HG03432 (cell line): ENCODE results near the gene HDAC4.

Experiments used
- ATAC-seq: cut with Tn5 transposase; IDR thresholded peaks from one replicate; pipeline ENCODE4 v1.9.1; 2021; ENCODE audit warnings: mild to moderate bottlenecking, moderate library complexity; ENCODE audit not compliant: unreplicated experiment

The HDAC4 gene

DNA sequence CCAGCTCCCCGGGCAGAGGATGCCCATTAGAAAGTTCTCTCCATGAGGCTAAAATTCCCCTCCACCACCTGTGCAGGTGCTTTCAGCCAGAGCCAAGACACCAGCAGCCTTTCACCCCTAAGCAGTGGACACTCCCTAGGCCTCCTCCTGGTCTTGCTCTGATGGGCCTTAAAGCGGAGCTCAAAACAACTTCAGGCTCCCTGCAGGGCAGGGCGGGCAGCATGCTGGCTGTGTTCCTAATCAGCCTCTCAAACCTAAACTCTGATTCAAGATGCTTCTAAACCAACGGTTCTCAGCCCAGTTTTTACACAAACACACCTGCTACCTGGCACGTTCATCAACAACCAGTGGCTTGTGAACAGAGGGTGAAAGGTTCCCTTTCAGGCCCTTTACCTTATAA is 298.6 kb downstream of the HDAC4 start:
- no peak for ATAC-seq

DNA sequence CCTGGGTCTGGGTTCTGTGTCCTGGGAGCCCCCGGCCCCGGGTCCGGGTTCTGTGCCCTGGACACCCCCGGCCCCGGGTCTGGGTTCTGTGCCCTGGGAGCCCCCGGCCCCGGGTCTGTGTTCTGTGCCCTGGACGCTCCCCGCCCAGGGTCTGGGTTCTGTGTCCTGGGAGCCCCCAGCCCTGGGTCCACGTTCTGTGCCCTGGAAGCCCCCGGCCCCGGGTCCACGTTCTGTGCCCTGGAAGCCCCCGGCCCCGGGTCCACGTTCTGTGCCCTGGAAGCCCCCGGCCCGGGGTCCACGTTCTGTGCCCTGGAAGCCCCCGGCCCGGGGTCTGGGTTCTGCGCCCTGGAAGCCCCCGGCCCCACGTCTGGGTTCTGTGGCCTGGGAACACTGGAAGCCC is 299.0 kb downstream of the HDAC4 start:
- ATAC-seq: no peak

DNA sequence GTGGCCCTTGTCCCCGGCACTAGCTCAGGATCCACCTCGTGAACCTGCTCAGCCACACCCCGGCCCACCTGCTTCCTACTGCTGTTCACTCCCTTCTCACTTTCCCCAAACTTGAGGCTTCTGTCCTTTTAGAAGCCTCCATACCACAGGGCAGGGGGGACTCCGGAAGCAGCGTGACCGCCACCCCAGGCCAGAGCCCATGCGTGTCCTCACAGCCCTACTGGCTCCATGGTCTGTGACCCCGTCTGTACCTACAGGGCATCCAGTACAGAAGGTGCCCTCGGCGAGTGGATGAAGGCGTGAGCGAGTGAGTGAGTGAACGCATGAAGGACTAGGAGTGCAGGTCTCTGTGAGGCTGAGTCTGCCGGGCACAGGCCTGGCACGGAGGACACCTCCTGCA is 299.7 kb downstream of the HDAC4 start:
- no peak for ATAC-seq

DNA sequence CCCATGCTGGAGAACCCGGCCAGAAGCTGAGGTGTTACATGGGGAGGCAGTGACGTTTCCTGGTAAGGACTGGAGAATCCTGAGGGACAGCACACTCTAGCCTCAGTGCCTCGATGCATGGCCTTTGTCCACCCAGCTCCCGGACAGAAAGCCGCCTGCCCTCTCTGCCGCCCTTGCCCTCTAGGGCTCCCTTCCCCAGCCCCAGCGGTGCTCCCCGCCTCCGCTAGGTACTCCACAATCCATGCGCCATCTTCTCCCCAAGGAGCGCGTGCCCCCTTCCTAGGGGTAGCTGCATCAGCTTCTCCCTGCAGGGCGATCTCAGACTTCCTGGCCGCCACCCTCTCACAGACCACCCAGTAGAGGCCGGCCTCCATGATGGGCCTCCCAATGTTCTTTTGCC is 301.3 kb downstream of the HDAC4 start:
- ATAC-seq: no peak

DNA sequence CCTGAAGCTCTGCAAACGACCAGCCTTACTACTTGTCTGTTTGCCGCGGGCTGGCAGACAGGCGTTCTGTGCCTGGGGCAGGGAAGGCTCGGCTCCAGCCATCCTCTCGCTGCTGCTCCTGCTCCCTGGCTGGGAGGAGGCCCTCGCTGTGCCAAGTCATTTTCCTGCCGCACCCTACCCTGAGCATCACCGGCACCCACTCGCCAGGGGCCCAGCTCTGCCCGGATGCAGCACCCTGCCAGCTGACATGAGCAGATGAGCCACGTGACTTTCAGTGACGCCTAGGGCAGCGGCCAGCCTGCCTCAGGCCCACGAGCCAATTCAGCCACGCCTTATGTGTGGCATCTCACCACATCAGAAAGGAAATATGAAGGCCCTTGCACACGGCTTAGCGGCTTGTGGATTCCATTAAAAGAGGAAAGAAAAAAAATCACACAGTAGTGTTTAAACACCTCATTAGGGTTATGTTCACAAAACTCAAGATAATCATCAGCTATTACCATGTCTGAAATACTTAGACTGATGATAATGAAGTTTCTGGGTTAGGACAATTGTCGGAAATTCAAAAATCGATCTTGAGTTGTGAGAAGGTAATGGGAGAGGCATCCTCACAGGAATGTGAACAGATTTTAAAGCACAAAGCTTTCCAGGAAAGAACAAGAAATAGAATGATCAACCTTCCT is 302.4 kb downstream of the HDAC4 start:
- ATAC-seq: no peak

DNA sequence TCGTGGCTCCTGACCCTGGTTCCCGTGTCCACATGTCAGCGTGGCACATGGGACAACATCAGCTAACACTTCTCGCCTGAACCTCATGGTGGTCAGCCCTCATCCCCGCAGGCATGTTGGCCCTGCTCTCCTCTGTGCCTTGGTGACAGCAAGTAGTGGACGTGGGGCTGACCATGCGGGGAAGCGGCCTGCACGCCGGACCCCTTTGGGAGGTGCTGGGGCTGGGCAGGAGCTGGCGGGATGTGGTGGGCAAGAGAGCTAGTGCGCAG is 303.5 kb downstream of the HDAC4 start:
- ATAC-seq: no peak

DNA sequence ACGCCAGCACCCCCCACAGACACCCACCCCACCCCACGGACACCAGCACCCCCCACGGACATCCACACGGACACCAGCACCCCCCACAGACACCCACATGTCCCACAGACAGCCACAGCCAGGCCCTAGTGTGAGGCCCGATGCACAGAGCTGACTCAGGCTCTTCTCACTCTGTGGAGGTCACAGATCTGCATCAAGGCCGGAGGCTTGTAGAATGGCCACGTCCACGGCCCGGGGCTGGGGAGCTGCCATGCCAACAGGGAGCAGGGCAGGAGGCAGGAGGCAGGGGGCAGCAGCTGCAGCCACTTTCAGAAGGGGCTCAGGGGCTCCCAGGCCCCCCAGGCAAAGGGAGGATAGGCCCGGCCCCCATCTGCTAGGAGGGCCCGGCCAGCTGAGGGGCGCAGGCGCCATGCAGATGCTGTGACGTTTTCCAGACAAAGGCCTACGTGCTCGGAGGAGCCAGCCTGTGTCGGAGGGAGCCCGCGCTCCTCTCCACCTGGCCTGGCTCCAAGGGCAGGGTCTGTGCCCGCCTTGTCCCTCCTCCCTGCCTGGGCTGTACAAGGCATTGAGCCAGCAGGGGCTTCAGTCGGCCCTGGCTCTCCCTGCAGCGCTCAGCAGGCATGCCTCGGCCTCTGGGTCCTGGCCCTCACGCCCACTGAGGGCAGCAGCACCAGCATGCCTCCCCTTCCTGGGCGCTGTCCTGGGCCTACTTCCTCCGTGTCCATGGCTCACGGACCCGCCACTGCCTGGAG is 304.0 kb downstream of the HDAC4 start:
- ATAC-seq: no peak

DNA sequence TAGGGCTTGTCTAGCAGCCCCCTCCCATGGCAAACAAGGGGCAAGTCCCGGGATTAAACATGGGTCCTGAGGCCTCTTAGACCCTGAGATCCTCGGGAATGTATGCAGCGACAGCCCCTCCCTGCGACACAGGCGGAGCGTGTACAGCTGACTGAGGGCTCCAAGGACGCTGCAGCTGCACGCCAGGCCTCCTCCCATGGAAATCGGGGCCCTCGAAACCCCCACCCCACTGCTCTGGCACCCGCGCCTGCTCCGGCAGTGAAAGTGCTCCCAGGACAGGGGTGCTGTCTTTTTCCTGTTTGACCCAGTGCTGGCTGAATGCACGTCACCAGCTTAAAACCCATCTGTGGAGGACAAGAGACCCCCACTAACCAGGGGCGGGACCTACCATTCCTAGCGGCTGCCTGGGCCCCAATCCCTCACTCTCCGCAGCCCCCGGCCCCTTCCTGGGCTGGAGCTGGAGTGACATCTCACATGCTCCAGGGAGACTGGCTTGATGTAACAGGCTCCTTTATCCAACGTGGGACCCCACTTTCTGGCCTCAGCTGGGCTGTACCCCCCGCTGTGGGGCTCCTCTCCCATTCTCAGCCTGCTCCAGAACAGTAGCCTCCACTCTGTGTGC is 305.2 kb downstream of the HDAC4 start:
- no peak for ATAC-seq

DNA sequence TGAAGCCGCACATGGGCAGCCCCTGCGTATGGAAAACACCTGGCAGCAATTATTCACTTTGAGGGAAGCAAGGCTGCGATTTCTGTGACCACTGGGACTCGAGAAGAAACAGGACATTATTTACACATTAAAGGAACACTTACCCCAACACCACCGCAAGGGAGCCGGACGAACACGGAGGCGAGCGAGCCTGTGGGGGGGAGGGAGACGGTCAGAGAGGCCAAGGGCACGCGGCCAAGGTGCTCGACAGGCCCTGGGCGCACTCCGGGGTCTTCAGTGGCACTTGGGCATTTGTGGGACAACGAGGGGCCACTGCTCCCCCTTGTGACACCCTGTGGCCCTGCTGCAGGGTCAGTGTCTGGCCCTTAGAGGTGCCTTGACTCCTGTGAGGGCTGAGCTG is 306.0 kb downstream of the HDAC4 start:
- no peak for ATAC-seq

DNA sequence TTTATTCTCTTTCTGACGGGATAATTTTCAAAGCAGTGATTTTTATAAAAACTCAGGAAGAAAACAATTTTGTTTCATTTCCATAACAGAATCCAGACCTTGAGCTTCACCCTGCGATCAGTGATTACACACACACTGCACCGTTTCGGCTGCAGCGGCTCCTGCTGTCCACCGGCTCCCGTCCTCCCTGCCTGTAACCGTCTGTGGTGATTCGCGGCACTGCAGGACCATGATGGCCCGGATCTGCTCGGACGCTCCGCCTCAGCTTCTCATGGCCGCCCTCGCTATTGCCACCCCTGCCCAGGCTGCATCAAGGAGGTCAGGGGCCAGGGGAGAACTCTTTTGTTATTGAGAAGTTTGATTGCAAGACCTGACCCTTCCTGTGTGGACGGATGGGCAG is 306.9 kb downstream of the HDAC4 start:
- no peak for ATAC-seq

DNA sequence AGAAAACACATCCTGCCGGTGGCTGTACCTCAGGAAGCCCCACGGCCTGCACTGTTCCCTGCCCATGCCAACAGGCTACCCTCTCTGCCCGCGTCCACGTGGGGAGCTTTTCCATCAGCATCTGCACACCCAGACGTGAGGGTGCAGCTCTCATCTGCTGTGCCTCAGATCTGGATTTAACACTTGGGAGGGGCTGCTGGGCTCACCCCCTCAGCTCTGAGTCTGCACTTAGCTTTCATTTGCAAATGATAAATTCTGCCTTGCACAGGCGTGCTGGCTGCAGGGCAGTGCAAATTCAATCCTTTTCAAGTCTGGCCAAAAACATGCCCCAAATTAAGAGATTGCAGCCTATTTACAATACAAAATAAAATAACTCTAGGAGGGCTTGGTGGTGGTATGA is 307.3 kb downstream of the HDAC4 start:
- no peak for ATAC-seq

DNA sequence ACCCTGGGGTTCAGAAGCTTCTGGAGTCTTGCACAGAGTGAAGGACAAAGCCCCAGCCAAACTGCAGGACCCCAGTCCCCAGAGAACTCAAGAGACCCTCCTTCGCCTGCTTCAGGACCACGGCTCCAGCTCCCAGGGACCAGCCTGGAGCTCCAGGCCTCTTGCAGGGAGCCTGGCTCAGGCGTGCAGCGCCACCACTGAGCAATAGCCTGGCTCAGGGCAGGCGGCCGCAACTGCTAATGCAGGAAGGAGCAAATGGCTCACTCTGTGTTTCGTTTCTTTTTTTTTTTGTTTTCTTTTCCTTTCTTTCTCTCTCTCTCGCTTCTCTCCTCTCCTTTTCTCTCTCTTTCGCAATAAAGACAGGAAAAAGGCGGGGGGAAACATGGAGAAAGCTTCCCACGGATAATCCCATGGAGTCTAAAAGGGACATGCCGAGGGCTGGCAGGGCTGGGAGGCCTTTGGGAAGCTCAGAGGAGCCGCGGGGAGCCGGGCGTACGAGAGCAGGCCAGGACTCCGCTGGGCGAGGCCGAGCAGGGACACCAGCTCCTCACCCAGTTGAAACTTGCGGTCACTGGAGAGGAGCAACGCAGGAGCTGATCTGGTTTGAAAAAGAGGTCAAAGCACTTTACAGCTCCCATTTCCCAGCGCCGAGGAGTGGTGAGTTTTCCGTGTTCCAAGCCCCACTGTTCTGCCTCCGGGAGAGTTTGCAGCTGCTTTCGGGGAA is 308.1 kb downstream of the HDAC4 start:
- no peak for ATAC-seq

DNA sequence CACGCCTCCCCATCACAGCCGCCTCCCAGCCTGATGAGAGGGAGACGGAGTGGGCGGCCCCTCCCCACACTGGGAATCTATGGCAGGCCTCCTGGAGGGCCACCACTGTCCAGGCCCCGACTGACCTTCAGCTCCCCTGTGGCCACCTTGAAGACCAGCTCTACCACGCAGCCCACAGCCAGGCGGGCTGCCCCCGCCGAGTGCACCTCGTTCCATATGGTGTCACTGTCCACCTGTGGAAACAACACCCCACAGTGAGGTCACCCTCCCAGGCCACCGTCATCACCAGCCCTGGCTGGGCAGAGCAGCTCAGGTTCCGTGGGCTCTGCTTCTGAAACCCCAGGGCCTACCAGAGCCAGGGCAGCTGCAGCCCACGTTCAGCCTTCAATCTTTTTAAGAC is 310.9 kb downstream of the HDAC4 start:
- ATAC-seq: no peak

DNA sequence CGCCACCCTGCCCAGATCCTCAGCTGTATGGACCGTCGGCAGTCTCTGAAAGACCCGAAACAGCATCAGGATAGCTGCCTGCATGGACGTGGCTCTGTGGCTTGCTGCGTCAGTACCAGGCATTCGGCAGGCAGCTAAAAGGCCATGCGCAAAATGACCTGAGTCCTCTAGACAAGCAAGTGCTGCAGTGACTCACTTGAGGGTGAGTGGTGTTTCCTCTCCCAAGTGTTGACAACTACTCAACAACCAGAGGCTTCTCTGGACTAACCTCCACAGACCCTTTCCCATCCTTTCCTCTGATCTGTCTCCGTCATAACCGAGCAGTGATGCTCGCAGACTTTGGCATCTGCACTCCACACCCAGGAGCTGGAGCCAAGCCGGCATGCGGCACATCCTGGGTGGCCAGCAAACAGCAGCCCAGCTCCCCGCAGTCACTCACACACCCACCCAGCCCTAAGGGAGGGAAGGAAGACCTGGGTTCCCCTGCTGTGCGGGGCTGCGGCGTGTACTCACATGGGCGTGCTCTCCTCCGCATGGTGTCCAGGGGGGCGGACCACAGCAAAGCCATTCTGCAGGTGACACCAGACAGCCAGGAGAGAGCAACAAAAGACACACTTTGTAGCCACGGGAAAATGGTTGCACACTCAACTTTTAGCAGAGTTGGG is 313.6 kb downstream of the HDAC4 start:
- ATAC-seq: no peak

DNA sequence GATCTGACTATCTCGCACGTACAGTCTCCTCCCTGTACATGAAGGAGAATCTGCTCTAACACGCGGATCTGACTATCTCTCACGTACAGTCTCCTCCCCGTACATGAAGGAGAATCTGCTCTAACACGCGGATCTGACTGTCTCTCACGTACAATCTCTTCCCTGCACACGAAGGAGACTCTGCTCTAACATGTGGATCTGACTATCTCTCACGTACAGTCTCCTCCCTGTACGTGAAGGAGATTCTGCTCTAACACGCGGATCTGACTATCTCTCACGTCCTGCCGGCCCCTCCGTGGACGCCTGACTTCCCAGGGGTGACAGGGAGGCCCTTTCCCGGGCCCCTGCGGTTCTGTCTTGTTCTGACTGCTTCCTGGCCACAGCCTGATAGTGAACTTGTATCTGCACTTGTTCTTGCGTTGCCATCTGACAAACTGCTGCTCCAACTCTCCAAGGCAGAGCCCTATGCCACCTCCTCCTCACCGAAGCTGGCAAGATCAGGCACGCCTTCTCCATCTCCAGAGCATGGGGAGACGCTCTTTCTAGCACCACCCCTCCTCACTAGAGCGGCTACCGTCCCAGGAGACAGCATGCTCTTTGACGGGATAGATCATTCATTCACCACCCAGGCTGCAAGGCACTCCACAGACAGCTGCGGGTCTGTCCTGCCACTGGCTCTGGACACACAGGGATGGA is 314.3 kb downstream of the HDAC4 start:
- ATAC-seq: no peak

DNA sequence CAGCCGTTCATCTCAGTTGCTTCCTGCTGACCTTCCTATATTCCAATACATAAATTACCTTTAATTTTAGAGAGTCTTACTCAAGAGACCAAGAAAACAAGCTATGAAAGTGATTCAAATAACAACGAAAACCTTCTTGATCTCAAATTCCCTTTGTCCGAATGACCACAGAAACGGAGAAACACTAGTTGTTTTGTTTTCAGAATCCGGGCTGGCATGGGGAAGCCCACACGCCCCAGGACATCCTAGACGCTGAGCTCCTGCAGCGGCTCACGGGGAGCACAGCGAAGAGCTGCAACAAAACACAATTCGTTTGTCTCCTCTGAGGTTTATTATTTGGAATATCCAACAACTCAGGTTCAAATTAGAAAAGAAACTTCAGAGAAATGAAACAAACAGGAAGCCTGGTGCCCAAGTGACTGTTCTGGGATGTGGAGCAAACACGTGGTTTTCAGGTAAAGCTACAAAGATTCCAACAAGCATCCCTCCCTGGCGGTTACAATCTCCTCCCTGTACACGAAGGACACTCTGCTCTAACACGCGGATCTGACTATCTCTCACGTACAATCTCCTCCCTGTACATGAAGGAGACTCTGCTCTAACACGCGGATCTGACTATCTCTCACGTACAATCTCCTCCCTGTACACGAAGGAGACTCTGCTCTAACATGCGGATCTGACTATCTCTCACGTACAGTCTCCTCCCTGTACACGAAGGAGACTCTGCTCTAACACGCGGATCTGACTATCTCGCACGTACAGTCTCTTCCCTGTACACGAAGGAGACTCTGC is 315.4 kb downstream of the HDAC4 start:
- no peak for ATAC-seq

DNA sequence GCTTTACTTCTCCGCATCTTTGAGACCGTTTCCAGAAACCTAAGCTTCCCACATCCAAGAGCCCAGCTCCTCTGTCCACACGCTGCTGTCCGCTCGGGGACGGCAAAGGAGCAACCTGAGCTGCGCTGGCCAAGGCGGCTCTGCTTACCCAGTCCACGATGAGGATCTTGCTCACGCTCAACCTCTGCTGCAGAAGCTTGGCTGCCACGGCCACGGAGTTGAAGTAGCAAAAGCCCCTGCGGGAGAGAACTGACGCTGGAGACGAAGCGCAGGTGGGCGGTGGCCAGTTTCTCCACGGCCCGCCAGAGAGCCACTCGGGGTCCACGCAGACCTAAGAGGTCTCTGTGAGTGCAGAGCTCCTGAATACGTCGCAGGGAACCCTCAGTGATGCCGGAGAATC is 316.8 kb downstream of the HDAC4 start:
- no peak for ATAC-seq

DNA sequence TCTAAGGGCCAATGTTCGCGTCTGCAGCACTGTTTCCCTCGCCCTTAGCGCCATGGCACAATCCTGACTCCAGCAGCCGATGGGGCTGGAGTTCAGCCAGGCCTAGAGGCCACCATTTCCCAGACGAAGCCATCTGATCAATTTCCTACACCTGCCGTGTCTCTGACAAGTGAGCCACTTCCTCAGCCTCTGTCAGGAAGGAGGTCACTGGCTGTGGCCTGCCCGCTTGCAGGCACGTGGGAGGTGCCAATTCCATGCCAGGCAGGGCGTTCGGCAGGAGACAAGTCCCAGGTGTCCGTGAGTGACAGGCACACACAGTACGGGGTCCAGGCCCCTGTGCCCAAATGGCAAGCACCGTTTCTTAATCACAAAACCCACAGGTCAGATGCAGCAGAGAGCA is 318.4 kb downstream of the HDAC4 start:
- ATAC-seq: no peak

DNA sequence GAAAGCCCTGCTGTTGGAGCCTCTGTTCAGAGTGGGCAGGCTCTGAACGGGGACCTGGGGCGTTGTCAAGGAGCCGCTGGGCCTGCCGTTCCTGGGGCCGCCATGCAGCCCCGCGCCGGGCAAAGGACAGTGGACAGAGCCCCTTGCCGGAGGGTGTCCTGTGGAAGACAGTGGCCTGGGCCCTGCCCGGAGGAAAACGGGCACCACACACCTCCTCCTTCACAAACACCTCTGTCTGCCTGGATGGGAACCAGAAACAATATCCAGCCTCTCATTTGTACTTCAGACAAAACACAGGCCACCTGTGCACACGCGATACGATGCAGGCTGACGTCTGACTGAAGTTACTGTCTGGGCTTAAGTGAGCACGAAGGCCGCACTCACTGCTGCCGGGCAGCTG is 319.2 kb downstream of the HDAC4 start:
- ATAC-seq: no peak

DNA sequence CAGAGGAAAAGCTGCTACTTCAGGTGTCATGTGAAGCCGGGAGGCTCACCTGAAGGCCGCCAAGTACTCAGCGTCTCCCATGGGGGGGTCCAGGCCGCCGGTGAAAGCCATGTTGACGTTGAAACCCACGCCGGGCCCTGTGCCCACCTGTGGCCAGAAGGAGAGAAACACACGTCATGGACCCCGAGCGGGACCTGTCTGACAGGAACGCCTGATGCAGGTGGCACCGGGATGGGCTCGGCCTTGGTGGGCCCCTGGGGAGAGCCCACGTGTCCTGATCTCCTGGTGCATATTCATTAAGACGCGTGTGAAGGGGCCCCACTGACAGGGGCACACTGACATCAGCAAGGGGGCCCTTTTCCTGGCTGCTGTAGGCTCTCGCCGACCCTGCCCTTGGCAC is 319.8 kb downstream of the HDAC4 start:
- ATAC-seq: no peak
